HG02678 (cell line): ENCODE measurements around the gene TTC24.
"Not testable (repeated sequence)": the region's sequence is repeated elsewhere in the genome, so short reads cannot be mapped to it uniquely, and the experiment has no call there.

ENCODE experiments used
- ATAC-seq: cut with Tn5 transposase; IDR thresholded peaks from one replicate; pipeline ENCODE4 v1.9.1; 2021; ENCODE audit warnings: mild to moderate bottlenecking, moderate library complexity; ENCODE audit not compliant: unreplicated experiment

The TTC24 gene

GRCh38 chr1:156579472-156579871 lies at the start of gene TTC24:
TTC24 (plus strand) TSS chr1:156579723; CDS start chr1:156581365, 1,642 bp downstream.
- no peak for ATAC-seq

GRCh38 chr1:156530006-156530405 lies 49.5 kb upstream of the TTC24 start:
- ATAC-seq = no peak

- ATAC-seq = no peak
Observed at GRCh38 chr1:156532374-156532773, 47.1 kb upstream of the TTC24 start.

GRCh38 chr1:156533568-156534220 lies 45.8 kb upstream of the TTC24 start:
- no peak for ATAC-seq

GRCh38 chr1:156534424-156535060 lies 45.0 kb upstream of the TTC24 start:
- no peak for ATAC-seq

GRCh38 chr1:156537027-156537426 lies 42.5 kb upstream of the TTC24 start:
- ATAC-seq = no peak

- no peak for ATAC-seq
Observed at GRCh38 chr1:156538711-156539440, 40.6 kb upstream of the TTC24 start.

- no peak for ATAC-seq
Observed at GRCh38 chr1:156539818-156540355, 39.6 kb upstream of the TTC24 start.

- ATAC-seq = no peak
Observed at GRCh38 chr1:156540955-156541354, 38.6 kb upstream of the TTC24 start.

- ATAC-seq = no peak
Observed at GRCh38 chr1:156543066-156543465, 36.5 kb upstream of the TTC24 start.

GRCh38 chr1:156544592-156545102 lies 34.9 kb upstream of the TTC24 start:
- no peak for ATAC-seq

- ATAC-seq = no peak
Observed at GRCh38 chr1:156546267-156546666, 33.3 kb upstream of the TTC24 start.

- ATAC-seq = no peak
Observed at GRCh38 chr1:156547434-156547833, 32.1 kb upstream of the TTC24 start.

GRCh38 chr1:156547982-156548381 lies 31.5 kb upstream of the TTC24 start:
- no peak for ATAC-seq

- ATAC-seq = no peak
Observed at GRCh38 chr1:156549390-156549789, 30.1 kb upstream of the TTC24 start.

GRCh38 chr1:156549831-156550230 lies 29.7 kb upstream of the TTC24 start:
- no peak for ATAC-seq

GRCh38 chr1:156550346-156550745 lies 29.2 kb upstream of the TTC24 start:
- ATAC-seq = no peak

- ATAC-seq = no peak
Observed at GRCh38 chr1:156551066-156551643, 28.4 kb upstream of the TTC24 start.

GRCh38 chr1:156551869-156552268 lies 27.7 kb upstream of the TTC24 start:
- ATAC-seq = no peak

GRCh38 chr1:156552518-156552917 lies 27.0 kb upstream of the TTC24 start:
- ATAC-seq = no peak

- not testable (repeated sequence) for ATAC-seq
Observed at GRCh38 chr1:156552937-156553336, 26.6 kb upstream of the TTC24 start.
